ENCODE data around the gene CDH2. TPM values are rescaled to one million over a fixed set of nuclear protein-coding genes. Genes with fewer than 3 reads are reported as not detected.

The CDH2 gene
- total RNA-seq, 1 experiment from 2014 or later = 42.3 TPM

DNA sequence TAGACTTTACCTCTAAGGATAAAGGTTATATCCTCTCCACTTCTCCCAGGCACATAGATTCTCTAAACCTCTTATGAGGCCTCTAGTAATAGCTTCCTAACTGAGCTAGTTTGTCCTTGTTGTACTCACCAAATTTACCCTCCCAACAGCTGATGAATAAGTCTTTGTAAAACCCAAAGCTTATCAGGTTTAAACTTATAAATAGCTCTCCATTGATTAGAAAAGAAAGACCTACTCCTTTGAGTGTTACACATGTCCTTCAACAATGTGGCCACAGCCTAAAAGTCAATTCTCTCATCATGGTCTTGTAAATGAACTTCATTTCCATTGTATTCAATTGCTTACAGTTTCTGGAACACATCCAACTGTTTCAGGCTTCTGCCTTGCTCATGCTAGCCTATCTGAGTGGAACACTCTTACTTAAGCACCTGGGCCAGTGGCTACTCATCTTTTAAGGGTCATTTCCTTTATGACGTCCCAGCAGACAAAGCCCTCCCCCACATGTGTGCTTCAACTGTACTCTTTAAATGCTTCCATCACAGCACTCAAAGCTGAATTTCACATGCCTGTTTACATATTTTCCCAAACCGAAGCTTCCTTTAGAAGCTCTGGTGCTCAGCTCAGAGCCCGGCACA lies 131.6 kb downstream of the CDH2 start:
- H3K27ac ChIP-seq (ENCODE audit: low read length) = no peak overlapping the region
- ChIA-PET CTCF (no interaction called here), POLR2A (no interaction called here)
- H3K36me3 ChIP-seq (ENCODE audit: control insufficient read depth, insufficient read depth, low read length) = no peaks in the 10 kb centered on the region
- in situ Hi-C loops (cut with HindIII; ENCODE audit: low pct_unique_long_range_greater_than_20kb, low sequenced_read_pairs) (no loop called here), intact Hi-C loops (cut with micrococcal nuclease; ENCODE audit: unreplicated experiment) (no loop called here)
- ATAC-seq (no peak), DNase-seq (ENCODE audit: low read depth, low spot score) (no peak)
- H3K4me3 ChIP-seq (ENCODE audit: low read depth in 2 of 2, low read length in 2 of 2) = no peak overlapping the region
- peaks cover 5% of the 10 kb centered on the region; the same call in 1 of the 2 replicates for H3K4me1 ChIP-seq (ENCODE audit: control insufficient read depth, insufficient read depth, low read length)
- BruUV-seq (replicated peaks) = no TSS peak
- H3K9me3 ChIP-seq (ENCODE audit: control insufficient read depth, insufficient read depth, low read depth, low read length) = no peaks in the 10 kb centered on the region
- no peaks in the 10 kb centered on the region for H3K27me3 ChIP-seq (ENCODE audit: control insufficient read depth, insufficient read depth, low read length)
- TF ChIP-seq TCF7L2 (IDR thresholded peaks at IDR 0.05; ENCODE audit: low read depth, low read length) = no peak
- no peak for TF ChIP-seq SIN3A (IDR thresholded peaks at IDR 0.05; ENCODE audit: borderline replicate concordance, insufficient read depth, low read depth, low read length)
- TF ChIP-seq, protein P1, sequence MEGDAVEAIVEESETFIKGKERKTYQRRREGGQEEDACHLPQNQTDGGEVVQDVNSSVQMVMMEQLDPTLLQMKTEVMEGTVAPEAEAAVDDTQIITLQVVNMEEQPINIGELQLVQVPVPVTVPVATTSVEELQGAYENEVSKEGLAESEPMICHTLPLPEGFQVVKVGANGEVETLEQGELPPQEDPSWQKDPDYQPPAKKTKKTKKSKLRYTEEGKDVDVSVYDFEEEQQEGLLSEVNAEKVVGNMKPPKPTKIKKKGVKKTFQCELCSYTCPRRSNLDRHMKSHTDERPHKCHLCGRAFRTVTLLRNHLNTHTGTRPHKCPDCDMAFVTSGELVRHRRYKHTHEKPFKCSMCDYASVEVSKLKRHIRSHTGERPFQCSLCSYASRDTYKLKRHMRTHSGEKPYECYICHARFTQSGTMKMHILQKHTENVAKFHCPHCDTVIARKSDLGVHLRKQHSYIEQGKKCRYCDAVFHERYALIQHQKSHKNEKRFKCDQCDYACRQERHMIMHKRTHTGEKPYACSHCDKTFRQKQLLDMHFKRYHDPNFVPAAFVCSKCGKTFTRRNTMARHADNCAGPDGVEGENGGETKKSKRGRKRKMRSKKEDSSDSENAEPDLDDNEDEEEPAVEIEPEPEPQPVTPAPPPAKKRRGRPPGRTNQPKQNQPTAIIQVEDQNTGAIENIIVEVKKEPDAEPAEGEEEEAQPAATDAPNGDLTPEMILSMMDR (IDR thresholded peaks at IDR 0.05) = no peak
- no peak for TF ChIP-seq POLR2AphosphoS5 (IDR thresholded peaks at IDR 0.05; ENCODE audit: low read depth, low read length)
- TF ChIP-seq, protein P2, sequence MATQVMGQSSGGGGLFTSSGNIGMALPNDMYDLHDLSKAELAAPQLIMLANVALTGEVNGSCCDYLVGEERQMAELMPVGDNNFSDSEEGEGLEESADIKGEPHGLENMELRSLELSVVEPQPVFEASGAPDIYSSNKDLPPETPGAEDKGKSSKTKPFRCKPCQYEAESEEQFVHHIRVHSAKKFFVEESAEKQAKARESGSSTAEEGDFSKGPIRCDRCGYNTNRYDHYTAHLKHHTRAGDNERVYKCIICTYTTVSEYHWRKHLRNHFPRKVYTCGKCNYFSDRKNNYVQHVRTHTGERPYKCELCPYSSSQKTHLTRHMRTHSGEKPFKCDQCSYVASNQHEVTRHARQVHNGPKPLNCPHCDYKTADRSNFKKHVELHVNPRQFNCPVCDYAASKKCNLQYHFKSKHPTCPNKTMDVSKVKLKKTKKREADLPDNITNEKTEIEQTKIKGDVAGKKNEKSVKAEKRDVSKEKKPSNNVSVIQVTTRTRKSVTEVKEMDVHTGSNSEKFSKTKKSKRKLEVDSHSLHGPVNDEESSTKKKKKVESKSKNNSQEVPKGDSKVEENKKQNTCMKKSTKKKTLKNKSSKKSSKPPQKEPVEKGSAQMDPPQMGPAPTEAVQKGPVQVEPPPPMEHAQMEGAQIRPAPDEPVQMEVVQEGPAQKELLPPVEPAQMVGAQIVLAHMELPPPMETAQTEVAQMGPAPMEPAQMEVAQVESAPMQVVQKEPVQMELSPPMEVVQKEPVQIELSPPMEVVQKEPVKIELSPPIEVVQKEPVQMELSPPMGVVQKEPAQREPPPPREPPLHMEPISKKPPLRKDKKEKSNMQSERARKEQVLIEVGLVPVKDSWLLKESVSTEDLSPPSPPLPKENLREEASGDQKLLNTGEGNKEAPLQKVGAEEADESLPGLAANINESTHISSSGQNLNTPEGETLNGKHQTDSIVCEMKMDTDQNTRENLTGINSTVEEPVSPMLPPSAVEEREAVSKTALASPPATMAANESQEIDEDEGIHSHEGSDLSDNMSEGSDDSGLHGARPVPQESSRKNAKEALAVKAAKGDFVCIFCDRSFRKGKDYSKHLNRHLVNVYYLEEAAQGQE (IDR thresholded peaks at IDR 0.05; ENCODE audit: insufficient read depth in 1 of 2, low read depth in 2 of 2, low read length in 1 of 2) = no peak

DNA sequence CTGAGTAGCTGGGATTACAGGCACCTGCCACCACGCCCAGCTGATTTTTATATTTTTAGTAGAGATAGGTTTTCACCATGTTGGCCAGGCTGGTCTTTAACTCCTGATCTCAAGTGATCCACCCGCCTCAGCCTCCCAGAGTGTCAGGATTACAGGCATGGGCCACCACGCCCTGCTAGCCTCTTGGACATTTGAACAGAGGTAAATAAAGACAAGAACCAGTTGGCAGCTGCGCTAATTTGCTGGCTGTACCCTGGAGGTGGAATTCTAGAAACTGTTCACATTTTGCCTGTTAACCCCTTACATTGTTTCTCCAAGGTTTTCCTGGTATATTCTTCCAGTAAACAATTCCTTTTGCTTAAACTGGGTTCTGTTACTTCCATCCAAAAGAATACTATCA lies 132.9 kb downstream of the CDH2 start:
- ChIA-PET CTCF (no interaction called here), POLR2A (no interaction called here)
- ATAC-seq (no peak), DNase-seq (ENCODE audit: low read depth, low spot score) (no peak)
- in situ Hi-C loops (cut with HindIII; ENCODE audit: low pct_unique_long_range_greater_than_20kb, low sequenced_read_pairs) (no loop called here), intact Hi-C loops (cut with micrococcal nuclease; ENCODE audit: unreplicated experiment) (no loop called here)
- H3K4me3 ChIP-seq (ENCODE audit: low read depth in 2 of 2, low read length in 2 of 2) = no peak overlapping the region
- no peaks in the 10 kb centered on the region for H3K9me3 ChIP-seq (ENCODE audit: control insufficient read depth, insufficient read depth, low read depth, low read length)
- H3K27ac ChIP-seq (ENCODE audit: low read length) = no peak overlapping the region
- H3K27me3 ChIP-seq (ENCODE audit: control insufficient read depth, insufficient read depth, low read length) = no peaks in the 10 kb centered on the region
- no peaks in the 10 kb centered on the region for H3K36me3 ChIP-seq (ENCODE audit: control insufficient read depth, insufficient read depth, low read length)
- TF ChIP-seq POLR2AphosphoS5 (IDR thresholded peaks at IDR 0.05; ENCODE audit: low read depth, low read length) (no peak), SIN3A (IDR thresholded peaks at IDR 0.05; ENCODE audit: borderline replicate concordance, insufficient read depth, low read depth, low read length) (no peak), TCF7L2 (IDR thresholded peaks at IDR 0.05; ENCODE audit: low read depth, low read length) (no peak)
- TF ChIP-seq, protein P1 (IDR thresholded peaks at IDR 0.05) = no peak
- TF ChIP-seq, protein P2 (IDR thresholded peaks at IDR 0.05; ENCODE audit: insufficient read depth in 1 of 2, low read depth in 2 of 2, low read length in 1 of 2) = no peak
- peaks cover 5% of the 10 kb centered on the region; the same call in 1 of the 2 replicates for H3K4me1 ChIP-seq (ENCODE audit: control insufficient read depth, insufficient read depth, low read length)
- no TSS peak for BruUV-seq (replicated peaks)
